ENCODE results near the gene IL36RN. TPM values are rescaled to one million over a fixed set of nuclear protein-coding genes. Genes with fewer than 3 reads are reported as not detected.

The IL36RN gene
- total RNA-seq, 1 donor from 2014 or later: not detected

DNA sequence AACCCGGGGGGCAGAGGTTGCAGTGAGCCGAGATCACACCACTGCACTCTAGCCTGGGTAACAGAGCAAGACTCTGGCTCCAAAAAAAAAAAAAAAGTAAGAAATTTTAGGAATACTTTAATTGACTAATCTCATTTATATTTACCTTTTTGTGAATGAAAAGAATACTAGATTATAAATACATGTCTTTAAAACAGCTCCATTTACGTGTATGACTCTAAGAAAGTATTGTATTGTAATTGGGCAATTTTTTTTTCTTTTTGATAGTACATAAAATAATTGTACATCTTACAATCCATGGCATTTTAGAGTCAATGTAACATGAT is 45.7 kb upstream of the IL36RN start:
- Mint-ChIP-seq H3K4me1 (ENCODE audit: low read depth) (peaks cover 2% of the 10 kb centered on the region), H3K27me3 (peaks cover 41% of the 10 kb centered on the region), H3K9me3 (ENCODE audit: low read depth) (peaks cover 3% of the 10 kb centered on the region), H3K36me3 (ENCODE audit: insufficient read depth) (no peaks in the 10 kb centered on the region), H3K27ac (no peak overlapping the region), H3K4me3 (ENCODE audit: low read depth) (no peak overlapping the region)
- TF ChIP-seq CTCF (IDR thresholded peaks at IDR 0.05; ENCODE audit: unreplicated experiment): no peak
- DNase-seq (ENCODE audit: low spot score, unreplicated experiment): no peak

DNA sequence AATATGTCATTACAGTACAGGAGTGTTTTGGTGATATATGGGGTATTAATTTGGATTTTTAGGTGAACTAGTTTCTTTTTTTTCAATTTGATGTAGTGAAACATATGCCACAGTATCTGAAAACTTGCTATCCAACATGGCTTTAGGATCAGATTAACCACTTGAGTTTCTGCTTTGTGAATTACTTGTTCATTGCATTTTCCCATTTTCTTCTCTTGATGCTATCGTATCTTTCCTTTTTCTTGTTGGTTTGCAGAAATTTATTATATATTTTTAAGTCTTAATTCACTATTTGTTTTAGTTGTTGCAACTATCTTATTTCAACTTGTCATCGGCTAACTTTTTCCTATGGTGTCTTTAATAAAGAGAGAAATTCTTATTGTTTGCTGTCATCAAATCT is 44.9 kb upstream of the IL36RN start:
- no peaks in the 10 kb centered on the region for H3K36me3 Mint-ChIP-seq (ENCODE audit: insufficient read depth)
- H3K9me3 Mint-ChIP-seq (ENCODE audit: low read depth): peaks cover 11% of the 10 kb centered on the region
- H3K27ac Mint-ChIP-seq: no peak overlapping the region
- H3K4me3 Mint-ChIP-seq (ENCODE audit: low read depth): no peak overlapping the region
- no peak for DNase-seq (ENCODE audit: low spot score, unreplicated experiment)
- H3K4me1 Mint-ChIP-seq (ENCODE audit: low read depth): peaks cover 2% of the 10 kb centered on the region
- H3K27me3 Mint-ChIP-seq: peaks cover 48% of the 10 kb centered on the region
- TF ChIP-seq CTCF (IDR thresholded peaks at IDR 0.05; ENCODE audit: unreplicated experiment): no peak

- no peak for DNase-seq (ENCODE audit: low spot score, unreplicated experiment)
- Mint-ChIP-seq H3K4me1 (ENCODE audit: low read depth) (peaks cover 2% of the 10 kb centered on the region), H3K4me3 (ENCODE audit: low read depth) (no peak overlapping the region), H3K9me3 (ENCODE audit: low read depth) (peaks cover 11% of the 10 kb centered on the region), H3K27ac (no peak overlapping the region), H3K36me3 (ENCODE audit: insufficient read depth) (no peaks in the 10 kb centered on the region), H3K27me3 (peaks cover 46% of the 10 kb centered on the region)
- TF ChIP-seq CTCF (IDR thresholded peaks at IDR 0.05; ENCODE audit: unreplicated experiment): no peak
Measured at GRCh38 chr2:113015042-113015441, 44.0 kb upstream of the IL36RN start.

DNA sequence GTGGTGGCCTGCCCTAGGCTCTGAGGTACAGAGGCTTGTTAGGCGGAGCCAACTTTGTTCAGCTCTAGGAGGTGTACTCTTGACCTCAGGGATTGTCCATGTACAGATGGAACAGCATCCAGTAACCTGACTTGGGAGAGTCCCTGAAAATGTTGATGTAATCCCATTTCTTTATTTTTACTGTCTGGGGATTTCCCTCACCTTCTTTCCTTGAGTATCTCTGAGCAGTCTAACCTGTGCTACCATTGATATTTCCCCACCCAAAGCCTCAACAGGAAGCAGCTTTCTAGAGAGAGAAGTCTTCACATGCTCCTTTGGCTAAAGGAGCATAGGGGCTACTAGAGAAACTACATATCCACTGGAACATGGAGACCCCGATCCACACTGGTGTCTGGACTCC is 43.3 kb upstream of the IL36RN start:
- H3K27ac Mint-ChIP-seq: no peak overlapping the region
- peaks cover 2% of the 10 kb centered on the region for H3K4me1 Mint-ChIP-seq (ENCODE audit: low read depth)
- TF ChIP-seq CTCF (IDR thresholded peaks at IDR 0.05; ENCODE audit: unreplicated experiment): no peak
- H3K9me3 Mint-ChIP-seq (ENCODE audit: low read depth): peaks cover 11% of the 10 kb centered on the region
- H3K36me3 Mint-ChIP-seq (ENCODE audit: insufficient read depth): no peaks in the 10 kb centered on the region
- peaks cover 42% of the 10 kb centered on the region for H3K27me3 Mint-ChIP-seq
- H3K4me3 Mint-ChIP-seq (ENCODE audit: low read depth): no peak overlapping the region
- DNase-seq (ENCODE audit: low spot score, unreplicated experiment): no peak

- Mint-ChIP-seq H3K9me3 (ENCODE audit: low read depth) (peaks cover 11% of the 10 kb centered on the region), H3K4me3 (ENCODE audit: low read depth) (no peak overlapping the region), H3K27ac (no peak overlapping the region), H3K36me3 (ENCODE audit: insufficient read depth) (no peaks in the 10 kb centered on the region), H3K27me3 (peaks cover 48% of the 10 kb centered on the region), H3K4me1 (ENCODE audit: low read depth) (no peaks in the 10 kb centered on the region)
- no peak for DNase-seq (ENCODE audit: low spot score, unreplicated experiment)
- TF ChIP-seq CTCF (IDR thresholded peaks at IDR 0.05; ENCODE audit: unreplicated experiment): no peak
Measured at GRCh38 chr2:113018509-113018908, 40.5 kb upstream of the IL36RN start.

Data from progenitor cell of endocrine pancreas (in vitro differentiated cells).